Kidney epithelial cell (primary cell): ENCODE measurements around the gene CDON. TPM values are rescaled to one million over a fixed set of nuclear protein-coding genes. Genes with fewer than 3 reads are reported as not detected.

Experiments
- DNase-seq: peaks from one replicate; pipeline ENCODE4 v3.0.0-alpha.2; 2010; ENCODE audit warnings: low read depth
- H3K27me3 ChIP-seq: 2 replicates; pipeline ENCODE4 v1.6.0; 2011; ENCODE audit warnings: low read length; ENCODE audit not compliant: control insufficient read depth, insufficient read depth
- H3K36me3 ChIP-seq: 2 replicates; pipeline ENCODE4 v1.5.1; 2011; ENCODE audit warnings: low read length; ENCODE audit not compliant: control insufficient read depth, insufficient read depth
- H3K4me3 ChIP-seq: 2 replicates; pipeline ENCODE4 v1.5.1; 2011; ENCODE audit warnings: low read depth, mild to moderate bottlenecking, control low read depth, low read length
- total RNA-seq: library from RNA; depleted of rRNA; stranded (reverse); fragments of >200 nt; gene quantifications from 2 replicates; pipeline ENCODE4 v1.2.3, GENCODE V29; 2015
- TF ChIP-seq, protein P1 (sequence below): IDR thresholded peaks from 2 replicates; pipeline ENCODE4 v1.5.1; 2011; ENCODE audit warnings: mild to moderate bottlenecking, moderate library complexity, low read length, control low read depth, inconsistent platforms; ENCODE audit not compliant: insufficient read depth, poor library complexity, severe bottlenecking

The CDON gene
- total RNA-seq, 1 donor from 2014 or later: 10.4 TPM

DNA sequence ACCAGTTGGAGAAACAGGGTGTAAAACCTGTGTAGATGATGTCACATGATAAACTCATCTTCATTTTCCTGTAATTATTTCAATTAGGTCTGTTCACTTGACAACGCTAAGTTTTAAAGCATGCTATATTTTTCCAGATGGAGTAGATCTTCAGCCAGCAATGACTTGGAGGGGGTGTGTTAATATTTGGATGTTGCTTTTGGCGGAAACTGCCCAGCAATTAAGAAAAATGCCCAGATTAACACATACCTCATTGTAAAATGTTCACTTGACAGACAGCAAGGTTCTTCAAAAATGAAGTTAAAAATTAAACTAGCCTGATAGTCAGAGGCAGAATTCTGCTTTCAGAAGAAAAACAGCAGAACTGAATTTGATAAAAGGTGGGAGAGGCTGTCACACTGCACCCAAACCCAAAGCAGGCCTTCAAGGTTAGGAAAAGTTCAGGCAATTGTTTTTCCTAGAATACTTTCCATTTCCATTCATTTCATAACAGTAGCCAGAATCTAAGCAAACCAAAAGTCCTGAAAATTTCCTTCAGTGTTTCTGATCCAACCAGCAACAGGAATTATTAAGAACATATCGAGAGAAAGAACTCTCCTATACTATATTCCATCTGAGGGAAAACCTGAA lies 83.8 kb downstream of the CDON start:
- Histone ChIP-seq H3K36me3 (no peaks in the 10 kb centered on the region), H3K4me3 (no peak overlapping the region), H3K27me3 (no peaks in the 10 kb centered on the region)
- DNase-seq: no peak
- TF ChIP-seq, protein P1, sequence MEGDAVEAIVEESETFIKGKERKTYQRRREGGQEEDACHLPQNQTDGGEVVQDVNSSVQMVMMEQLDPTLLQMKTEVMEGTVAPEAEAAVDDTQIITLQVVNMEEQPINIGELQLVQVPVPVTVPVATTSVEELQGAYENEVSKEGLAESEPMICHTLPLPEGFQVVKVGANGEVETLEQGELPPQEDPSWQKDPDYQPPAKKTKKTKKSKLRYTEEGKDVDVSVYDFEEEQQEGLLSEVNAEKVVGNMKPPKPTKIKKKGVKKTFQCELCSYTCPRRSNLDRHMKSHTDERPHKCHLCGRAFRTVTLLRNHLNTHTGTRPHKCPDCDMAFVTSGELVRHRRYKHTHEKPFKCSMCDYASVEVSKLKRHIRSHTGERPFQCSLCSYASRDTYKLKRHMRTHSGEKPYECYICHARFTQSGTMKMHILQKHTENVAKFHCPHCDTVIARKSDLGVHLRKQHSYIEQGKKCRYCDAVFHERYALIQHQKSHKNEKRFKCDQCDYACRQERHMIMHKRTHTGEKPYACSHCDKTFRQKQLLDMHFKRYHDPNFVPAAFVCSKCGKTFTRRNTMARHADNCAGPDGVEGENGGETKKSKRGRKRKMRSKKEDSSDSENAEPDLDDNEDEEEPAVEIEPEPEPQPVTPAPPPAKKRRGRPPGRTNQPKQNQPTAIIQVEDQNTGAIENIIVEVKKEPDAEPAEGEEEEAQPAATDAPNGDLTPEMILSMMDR: no peak

DNA sequence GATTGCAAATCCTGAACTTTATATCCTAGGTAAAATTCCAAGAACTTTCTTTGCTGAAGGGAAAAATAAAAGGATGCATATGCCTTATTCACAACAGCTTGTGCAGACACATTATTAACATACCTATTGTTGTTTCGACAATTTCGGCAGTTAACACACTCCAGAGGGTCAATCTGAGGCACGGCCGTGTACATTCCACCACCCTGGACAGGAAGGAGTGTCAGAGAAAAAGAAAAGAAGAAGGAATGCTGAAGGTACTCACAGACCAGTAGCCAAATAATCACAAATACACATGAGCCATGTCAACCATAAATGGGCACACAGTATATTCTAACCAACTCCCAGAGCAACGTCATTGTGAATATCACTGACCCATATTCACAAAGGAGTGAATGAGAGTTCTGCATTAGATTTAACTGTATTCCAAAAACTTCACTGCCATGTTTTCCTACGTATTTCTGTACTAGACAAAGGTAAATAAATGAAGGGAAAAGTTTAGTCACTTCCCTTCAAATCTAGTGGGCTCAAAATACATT lies 84.4 kb downstream of the CDON start:
- H3K4me3 ChIP-seq: no peak overlapping the region
- no peak for DNase-seq
- H3K36me3 ChIP-seq: no peaks in the 10 kb centered on the region
- TF ChIP-seq, protein P1: no peak
- H3K27me3 ChIP-seq: no peaks in the 10 kb centered on the region

DNA sequence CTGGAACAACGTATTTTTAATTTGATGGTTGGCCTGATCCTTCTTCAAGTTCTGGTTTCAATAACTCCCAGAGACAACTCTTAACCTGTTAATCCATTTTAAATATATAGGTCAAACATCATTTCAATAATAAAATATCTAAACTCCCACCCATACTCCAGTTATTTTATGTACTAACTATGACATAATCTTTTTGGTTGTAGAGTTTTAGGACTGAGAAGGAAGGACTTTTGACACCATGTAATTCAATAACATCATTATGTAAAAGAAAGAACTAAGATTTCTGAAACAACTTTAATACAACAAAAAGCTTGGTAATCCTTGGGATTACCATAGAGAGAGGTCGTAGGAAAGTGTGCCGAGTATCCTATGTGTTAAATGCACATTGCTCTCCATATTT lies 85.3 kb downstream of the CDON start:
- TF ChIP-seq, protein P1: no peak
- Histone ChIP-seq H3K36me3 (no peaks in the 10 kb centered on the region), H3K4me3 (no peak overlapping the region), H3K27me3 (no peaks in the 10 kb centered on the region)
- DNase-seq: no peak

DNA sequence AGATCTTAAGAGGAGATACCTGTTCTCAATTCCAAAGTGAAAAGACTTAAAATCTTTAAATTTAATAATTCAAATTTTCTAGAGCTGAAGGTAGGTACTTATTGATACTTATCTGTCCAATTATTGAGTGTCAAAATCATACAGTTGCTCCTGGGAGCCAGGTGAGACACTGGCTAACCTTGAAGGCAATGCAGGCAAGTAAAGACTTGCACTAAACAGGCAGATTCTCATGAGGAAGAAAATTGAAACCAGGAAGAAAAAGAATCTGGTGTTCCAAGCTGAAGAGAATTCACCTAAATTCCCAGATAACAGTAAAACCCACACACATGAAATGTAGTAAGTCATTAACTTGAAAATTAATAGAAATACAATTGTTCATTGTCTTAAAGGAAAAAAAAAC lies 86.5 kb downstream of the CDON start:
- no peak for DNase-seq
- H3K4me3 ChIP-seq: no peak overlapping the region
- no peaks in the 10 kb centered on the region for H3K36me3 ChIP-seq
- no peaks in the 10 kb centered on the region for H3K27me3 ChIP-seq
- TF ChIP-seq, protein P1: no peak

DNA sequence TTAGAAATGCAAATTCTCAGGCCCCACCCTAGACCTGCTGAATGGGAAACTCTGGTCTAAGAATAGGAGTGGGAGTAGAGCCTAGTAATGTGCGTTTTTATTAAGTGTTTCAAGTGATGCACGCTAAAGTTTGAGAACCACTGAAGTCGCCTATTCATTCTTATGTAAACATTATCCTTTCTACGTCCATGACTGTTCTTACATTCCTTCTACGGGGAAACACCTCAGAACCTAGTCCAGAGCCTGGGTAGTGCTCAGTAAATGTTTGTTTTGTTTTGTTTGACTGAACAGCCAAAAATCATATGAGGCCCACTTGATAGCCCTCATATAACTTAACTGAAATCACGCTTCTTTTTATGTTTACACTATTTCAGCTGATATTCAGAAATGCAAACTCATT lies 87.0 kb downstream of the CDON start:
- Histone ChIP-seq H3K27me3 (no peaks in the 10 kb centered on the region), H3K4me3 (no peak overlapping the region), H3K36me3 (no peaks in the 10 kb centered on the region)
- TF ChIP-seq, protein P1: no peak
- DNase-seq: no peak

DNA sequence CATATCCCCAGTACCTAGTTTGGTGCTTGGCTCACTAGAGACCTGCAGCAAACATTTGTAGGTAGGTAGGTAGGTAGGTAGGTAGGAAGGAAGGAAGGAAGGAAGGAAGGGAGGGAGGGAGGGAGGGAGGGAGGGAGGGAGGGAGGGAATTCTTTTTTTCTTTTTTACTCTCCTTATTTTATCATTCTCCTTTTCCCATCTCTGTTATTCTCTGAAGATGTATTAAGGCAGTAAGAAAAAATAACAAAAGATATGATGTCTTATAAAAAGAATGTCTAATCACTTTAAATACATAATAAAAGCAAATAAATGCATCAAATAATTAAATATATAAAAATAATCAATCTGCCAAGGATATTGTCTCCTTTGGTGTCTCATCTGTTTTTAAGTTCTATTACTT lies 88.4 kb downstream of the CDON start:
- no peak for DNase-seq
- no peaks in the 10 kb centered on the region for H3K36me3 ChIP-seq
- TF ChIP-seq, protein P1: no peak
- H3K27me3 ChIP-seq: no peaks in the 10 kb centered on the region
- H3K4me3 ChIP-seq: no peak overlapping the region
